Stimulated activated CD4-positive, alpha-beta T cell treated with anti-CD3 and anti-CD28 coated beads, TNF-alpha, amount 100 ng/mL, for 48 hours (primary cell): ENCODE measurements around the gene MORC1.
A peak's percentile ranks its signal among the peaks of the same experiment; 100 is the strongest.
"Not testable (repeated sequence)": the region's sequence is repeated elsewhere in the genome, so short reads cannot be mapped to it uniquely, and the experiment has no call there.

Experiments
- DNase-seq, 3 donors: peaks; one replicate each; pipeline ENCODE4 v3.0.0-alpha.2; 2020; ENCODE audit warnings: low read depth in 3 of 3

Gene MORC1

GRCh38 chr3:109112946-109113760, 4.8 kb downstream of the MORC1 start:
- DNase-seq = no peak

- no peak for DNase-seq
These were observed 8.4 kb downstream of the MORC1 start for GRCh38 chr3:109109574-109109973.

GRCh38 chr3:109098079-109098644, 19.8 kb downstream of the MORC1 start:
- no peak for DNase-seq

GRCh38 chr3:109095166-109095565, 22.8 kb downstream of the MORC1 start:
- DNase-seq = no peak

- DNase-seq = no peak
These were observed 24.4 kb downstream of the MORC1 start for GRCh38 chr3:109093561-109093960.

GRCh38 chr3:109091846-109092245, 26.1 kb downstream of the MORC1 start:
- no peak for DNase-seq

GRCh38 chr3:109089265-109089664, 28.7 kb downstream of the MORC1 start:
- DNase-seq = no peak

GRCh38 chr3:109081746-109082510, 36.0 kb downstream of the MORC1 start:
- peak in 1 of 3 donors; percentile 4 for DNase-seq

GRCh38 chr3:109080090-109080489, 37.8 kb downstream of the MORC1 start:
- not testable (repeated sequence) for DNase-seq

- DNase-seq = no peak
These were observed 44.8 kb downstream of the MORC1 start for GRCh38 chr3:109073116-109073515.

GRCh38 chr3:109072194-109072593, 45.7 kb downstream of the MORC1 start:
- DNase-seq = no peak

GRCh38 chr3:109071350-109072142, 46.4 kb downstream of the MORC1 start:
- DNase-seq = no peak

- no peak for DNase-seq
These were observed 47.7 kb downstream of the MORC1 start for GRCh38 chr3:109070211-109070610.

GRCh38 chr3:109066864-109067263, 51.1 kb downstream of the MORC1 start:
- no peak for DNase-seq

GRCh38 chr3:109059264-109059663, 58.7 kb downstream of the MORC1 start:
- no peak for DNase-seq

- DNase-seq = no peak
These were observed 60.3 kb downstream of the MORC1 start for GRCh38 chr3:109057616-109058015.

GRCh38 chr3:109057056-109057455, 60.9 kb downstream of the MORC1 start:
- no peak for DNase-seq

GRCh38 chr3:109050591-109051167, 67.3 kb downstream of the MORC1 start:
- peak in 1 of 3 donors; percentile 8 for DNase-seq

GRCh38 chr3:109047366-109047765, 70.6 kb downstream of the MORC1 start:
- DNase-seq = no peak

- no peak for DNase-seq
These were observed 72.5 kb downstream of the MORC1 start for GRCh38 chr3:109045271-109046040.

- DNase-seq = no peak
These were observed 82.9 kb downstream of the MORC1 start for GRCh38 chr3:109035082-109035481.
